NK-92 (cell line): Measurements from ENCODE around the gene GYPC.
A peak's percentile ranks its signal among the peaks of the same experiment; 100 is the strongest.
"Not testable (repeated sequence)": the region's sequence is repeated elsewhere in the genome, so short reads cannot be mapped to it uniquely, and the experiment has no call there.

ENCODE experiments used
- DNase-seq: peaks from one replicate; lab custom pipeline; 2025; ENCODE audit not compliant: unreplicated experiment; lab: John Stamatoyannopoulos, UW

Gene GYPC, protein sequence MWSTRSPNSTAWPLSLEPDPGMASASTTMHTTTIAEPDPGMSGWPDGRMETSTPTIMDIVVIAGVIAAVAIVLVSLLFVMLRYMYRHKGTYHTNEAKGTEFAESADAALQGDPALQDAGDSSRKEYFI

DNA sequence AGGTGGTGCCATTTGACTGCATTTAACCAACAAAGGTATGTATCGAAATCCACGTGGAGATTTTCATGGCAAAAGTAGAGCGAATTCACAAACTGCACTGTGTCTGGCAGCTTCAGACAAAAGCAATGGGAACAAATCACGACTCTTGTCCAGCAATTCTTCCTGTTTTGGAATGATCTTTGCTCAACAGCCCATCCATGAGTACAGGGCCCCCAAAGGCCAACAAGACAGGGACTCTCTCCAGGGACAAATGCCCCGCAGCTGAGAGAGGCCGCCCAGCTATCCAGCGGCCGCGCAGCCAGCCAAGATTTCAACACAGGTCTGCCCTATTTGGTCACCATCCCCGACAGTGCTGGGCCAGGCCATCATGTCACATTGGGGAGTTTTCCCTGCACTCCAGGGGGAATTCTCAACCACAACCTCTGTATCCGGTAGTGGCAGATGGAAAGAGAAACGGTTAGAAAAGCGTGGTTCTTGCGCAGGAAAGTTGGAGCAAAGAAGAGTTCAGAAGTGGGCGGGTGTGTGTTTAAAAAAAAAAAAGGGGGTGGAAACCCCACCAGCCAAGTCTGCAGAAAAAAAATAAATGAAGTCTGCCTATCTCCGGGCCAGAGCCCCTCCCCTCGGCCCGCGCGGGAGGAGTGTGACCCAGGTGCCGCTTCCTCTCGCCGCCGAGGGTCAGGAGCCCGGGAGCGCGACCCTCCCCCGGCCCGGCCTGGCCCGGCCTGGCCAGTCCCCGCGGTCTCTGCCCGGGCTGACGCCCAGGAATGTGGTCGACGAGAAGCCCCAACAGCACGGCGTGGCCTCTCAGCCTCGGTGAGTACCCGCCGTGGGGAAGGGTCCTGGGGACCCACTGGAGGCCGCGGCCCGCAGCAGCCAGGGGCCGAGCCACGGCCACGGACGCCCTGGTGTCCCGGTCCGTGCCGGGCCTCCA lies at the start of gene GYPC:
TSS of gene GYPC (plus strand) at position 659 of the 931 bp plus-strand sequence. CDS start at position 765, 106 bp downstream.
- DNase-seq, result no peak

- DNase-seq, result no peak
Measured at GRCh38 chr2:126614524-126615227, 41.3 kb upstream of the GYPC start.

DNA sequence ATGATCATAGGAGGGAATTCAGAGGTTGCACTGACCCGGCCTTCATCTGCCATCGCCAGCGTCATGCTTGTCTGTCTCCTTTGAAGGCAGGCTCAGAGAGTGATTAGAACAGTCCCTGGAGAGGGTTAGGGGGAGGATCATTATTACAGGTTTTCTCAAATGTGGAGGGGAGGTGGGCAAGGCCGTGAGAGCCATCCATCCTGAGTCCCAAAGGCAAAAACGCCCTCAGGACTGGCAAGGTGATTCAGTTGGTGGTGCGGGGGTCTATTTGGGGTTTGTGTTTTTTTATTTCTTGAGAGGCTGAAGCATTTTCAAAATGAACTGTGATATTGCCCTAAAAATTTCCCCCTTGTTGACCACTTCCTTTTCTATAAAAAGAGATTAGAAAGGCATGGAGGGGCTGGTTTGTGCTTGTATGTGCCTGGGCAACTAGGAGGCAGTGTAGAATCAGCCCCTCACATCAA lies 39.3 kb upstream of the GYPC start:
- no peak for DNase-seq

- DNase-seq, result no peak
Measured at GRCh38 chr2:126620302-126620701, 35.7 kb upstream of the GYPC start.

DNA sequence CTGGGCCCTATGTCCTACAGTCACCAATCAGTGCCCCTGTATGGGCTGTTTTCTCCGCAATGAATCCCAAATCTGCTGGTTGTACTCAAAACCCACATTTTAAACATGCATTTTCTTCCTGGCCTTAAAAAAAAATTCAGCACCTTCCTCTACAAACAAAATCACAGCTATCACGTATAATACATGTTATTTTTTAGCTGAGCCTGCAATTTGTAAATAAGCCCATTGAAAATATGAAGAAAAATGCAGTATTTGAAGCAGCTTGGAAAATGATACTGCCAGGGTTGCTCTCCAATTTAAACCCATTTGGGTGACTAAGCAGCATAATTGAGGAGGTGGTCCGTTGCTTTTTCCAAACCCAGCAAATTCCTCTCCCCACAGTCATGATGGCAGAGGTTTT lies 33.0 kb upstream of the GYPC start:
- no peak for DNase-seq

- no peak for DNase-seq
Measured at GRCh38 chr2:126627643-126628042, 28.3 kb upstream of the GYPC start.

- peak; percentile 9 for DNase-seq
Measured at GRCh38 chr2:126634273-126634861, 21.6 kb upstream of the GYPC start.

DNA sequence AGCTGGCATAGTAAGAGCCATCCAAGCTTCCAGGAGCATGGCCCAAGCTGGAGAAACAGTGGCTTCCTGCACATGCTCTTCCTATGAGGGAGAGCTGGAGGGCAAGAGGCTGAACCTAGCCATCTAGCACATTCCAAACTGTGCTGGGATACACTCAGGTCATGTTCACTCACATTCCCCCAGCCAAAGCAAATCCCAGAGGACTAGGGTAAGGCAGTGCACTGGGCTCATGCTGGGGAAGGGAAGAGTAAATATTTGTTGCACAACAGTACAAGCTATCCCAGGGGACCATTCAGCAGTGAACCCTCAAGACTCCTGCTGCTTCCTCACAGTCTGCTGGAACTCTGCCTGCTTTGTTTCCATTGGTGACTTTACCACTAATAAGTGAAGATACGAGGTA lies 20.7 kb upstream of the GYPC start:
- DNase-seq, result no peak

- DNase-seq, result no peak
Measured at GRCh38 chr2:126635736-126636135, 20.2 kb upstream of the GYPC start.

DNA sequence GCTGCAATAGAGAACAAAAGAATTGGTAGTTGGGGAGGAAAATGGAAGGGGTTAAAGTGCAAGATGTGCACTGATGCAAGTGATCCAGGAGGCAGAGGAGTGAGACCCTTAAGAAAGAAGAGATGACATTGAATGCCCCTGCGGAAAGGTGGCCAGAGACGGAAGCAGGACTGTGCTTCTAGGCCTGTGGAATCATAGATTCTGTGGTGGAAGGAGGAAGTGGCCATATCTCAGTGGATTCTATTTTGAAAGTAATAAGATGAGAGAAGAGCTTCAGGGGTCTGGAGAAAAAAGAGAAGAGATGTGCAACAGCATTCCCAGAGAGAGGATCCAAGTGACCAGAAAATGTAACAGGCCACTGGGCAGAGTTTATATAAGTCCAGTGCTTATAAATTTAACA lies 18.6 kb upstream of the GYPC start:
- no peak for DNase-seq

DNA sequence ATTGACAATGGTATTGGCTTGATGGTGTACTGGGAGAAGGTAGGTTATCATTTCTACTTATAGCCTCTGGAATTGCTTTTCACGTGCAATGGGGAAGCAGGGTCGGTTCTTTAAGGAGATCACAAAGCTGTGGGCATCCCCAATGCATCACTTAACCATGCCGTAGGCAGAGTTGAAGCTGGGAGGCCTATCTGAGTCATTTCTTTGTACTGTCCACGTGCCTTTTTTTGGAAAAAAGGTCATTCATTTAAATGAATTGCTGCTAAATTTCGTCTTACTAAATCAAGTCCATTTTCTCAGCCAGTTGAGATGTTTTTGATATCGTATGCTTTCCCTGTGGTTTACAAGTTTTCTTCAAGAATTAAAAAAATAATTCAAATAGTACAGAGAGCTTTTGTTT lies 17.2 kb upstream of the GYPC start:
- DNase-seq, result no peak

GRCh38 chr2:126639276-126639675 lies 16.7 kb upstream of the GYPC start:
- DNase-seq, result no peak

DNA sequence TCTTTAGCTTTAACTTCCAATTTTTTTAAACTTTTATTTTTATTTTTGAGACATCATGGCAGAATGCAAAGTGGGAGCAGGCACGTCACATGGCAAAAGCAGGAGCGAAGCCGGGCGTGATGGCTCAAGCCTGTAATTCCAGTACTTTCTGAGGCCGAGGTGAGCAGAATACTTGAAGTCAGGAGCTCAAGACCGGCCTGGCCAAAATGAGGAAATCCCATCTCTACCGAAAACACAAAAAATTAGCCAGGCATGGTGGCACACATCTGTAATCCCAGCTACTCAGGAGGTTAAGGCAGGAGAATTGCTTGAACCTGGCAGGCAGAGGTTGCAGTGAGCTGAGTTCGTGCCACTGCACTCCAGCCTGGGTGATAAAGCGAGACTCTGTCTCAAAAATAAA lies 14.7 kb upstream of the GYPC start:
- not testable (repeated sequence) for DNase-seq

GRCh38 chr2:126642031-126642430 lies 13.9 kb upstream of the GYPC start:
- DNase-seq, result no peak

DNA sequence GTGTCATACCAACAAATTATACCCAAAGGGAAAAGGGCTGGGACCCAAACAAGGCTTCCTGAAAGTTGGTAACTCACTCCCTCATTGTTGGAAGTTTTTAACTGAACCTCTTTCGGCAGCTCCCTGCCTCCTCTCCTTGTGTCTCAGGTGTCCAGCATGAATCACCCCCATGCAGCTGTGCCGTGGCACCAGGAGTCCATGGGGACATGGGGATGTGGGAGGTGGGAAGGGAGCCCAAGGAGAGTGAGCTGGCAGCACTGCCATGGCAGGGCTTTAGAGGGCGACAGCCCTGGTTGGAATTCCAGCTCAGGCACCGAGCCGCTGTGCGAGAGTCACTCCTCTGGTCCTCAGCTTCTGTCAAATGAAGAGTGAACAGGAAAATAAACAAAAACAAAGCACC lies 12.5 kb upstream of the GYPC start:
- DNase-seq, result no peak

DNA sequence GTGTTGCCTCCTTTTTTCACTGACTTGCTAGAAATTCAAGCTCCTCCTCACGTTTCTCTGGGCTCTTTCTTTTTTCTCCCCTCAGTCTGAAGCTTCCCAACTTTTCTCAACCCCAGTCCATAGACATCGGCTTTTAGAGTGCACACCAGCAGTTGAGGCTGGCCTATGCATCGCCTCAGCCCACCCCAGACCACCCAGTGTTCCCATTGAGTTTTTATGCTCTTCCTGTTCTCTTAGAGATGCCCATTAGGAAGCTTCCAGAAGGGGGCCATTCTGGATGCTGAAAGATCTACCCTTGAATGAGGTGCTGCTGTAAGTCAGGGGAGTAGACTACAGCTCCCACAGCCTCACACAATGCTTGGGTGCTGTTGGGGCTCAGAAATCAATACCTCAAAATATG lies 12.0 kb upstream of the GYPC start:
- no peak for DNase-seq

- DNase-seq, result no peak
Measured at GRCh38 chr2:126644630-126645191, 11.2 kb upstream of the GYPC start.

DNA sequence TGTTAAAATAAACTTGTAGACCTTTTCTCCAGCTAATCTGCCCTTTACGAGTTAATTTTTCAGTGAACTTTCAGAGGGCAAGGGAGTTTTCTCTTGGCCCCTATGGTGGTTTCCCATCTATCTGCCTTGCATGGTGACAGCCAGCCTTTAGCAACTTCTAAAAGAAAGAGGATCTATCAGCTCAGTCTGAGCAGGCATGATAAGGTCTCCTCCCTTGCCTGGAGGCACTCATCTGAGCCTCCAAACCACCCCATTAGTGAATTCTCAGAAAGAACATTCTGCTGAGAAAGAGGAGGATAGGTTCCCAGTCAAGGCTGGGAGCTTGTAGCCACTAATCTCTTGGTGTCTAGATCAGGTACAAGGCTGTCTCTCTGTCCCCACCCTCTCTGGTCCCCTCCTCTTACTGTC lies 10.7 kb upstream of the GYPC start:
- DNase-seq, result no peak

- no peak for DNase-seq
Measured at GRCh38 chr2:126646026-126646425, 9.9 kb upstream of the GYPC start.

DNA sequence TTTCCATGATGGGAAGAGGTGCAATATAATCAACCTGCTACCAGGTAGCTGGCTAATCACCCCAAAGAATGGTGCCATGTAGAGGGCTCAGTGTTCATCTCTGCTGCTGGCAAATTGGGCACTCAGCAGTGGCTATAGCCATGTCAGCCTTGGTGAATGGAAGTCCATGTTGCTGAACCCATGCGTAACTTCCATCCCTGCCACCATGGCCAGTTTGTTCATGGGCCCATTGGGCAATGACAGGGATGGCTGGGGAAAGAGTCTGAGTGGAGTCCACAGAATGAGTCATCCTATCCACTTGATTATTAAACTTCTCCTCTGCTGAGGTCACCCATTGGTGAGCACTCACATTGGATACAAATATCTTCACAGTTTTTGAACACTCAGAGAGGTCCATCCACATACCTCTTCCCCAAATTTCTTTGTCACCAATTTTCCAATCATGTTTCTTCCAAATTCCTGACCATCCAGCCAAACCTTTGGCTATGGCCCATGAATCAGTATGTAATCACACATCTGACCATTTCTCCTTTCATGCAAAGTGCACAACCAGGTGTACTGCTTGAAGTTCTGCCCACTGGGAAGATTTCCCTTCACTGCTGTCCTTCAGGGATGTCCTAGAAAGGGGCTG lies 8.1 kb upstream of the GYPC start:
- not testable (repeated sequence) for DNase-seq

DNA sequence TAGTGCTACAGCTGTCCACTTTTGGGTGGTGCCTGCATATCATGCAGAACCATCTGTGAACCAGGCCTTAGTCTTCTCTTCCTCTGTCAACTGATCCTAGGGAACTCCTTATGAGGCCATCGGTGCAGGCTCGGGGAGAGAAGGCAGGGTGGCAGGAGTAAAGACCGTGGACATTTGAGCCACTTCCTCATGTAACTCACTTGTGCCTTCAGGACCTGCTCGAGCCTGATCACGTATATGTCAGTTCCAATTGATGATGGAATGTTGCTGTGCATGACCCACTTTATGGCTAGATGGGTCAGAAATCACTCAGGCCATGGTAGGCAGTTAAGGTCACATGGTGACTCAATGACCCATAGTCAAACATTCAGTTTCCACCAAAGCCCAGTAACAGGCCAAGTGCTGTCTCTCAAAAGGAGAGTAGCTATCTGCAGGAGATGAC lies 7.6 kb upstream of the GYPC start:
- not testable (repeated sequence) for DNase-seq
